Neural cell (in vitro differentiated cells): ENCODE data around the gene GNG12.

Experiments used
- CTCF ChIP-seq: fragments of 450-650 bp; IDR thresholded peaks from 2 replicates; pipeline ENCODE4 v1.5.1; 2014; ENCODE audit warnings: antibody characterized with exemption, mild to moderate bottlenecking, moderate library complexity; ENCODE audit not compliant: poor library complexity, severe bottlenecking
- EZH2 ChIP-seq: fragments of 200-600, 300-800 bp; shearing (Covaris generic), sonication (generic); IDR thresholded peaks from 2 replicates; pipeline ENCODE4 v1.6.1; 2014; ENCODE audit warnings: antibody characterized with exemption, low read length, borderline replicate concordance, mild to moderate bottlenecking; ENCODE audit not compliant: insufficient read depth, poor library complexity, severe bottlenecking
- POLR2AphosphoS5 ChIP-seq: IDR thresholded peaks from 2 replicates; pipeline ENCODE4 v1.6.1; 2012
- SMC3 ChIP-seq: fragments of 450-650 bp; conservative IDR thresholded peaks from 2 replicates; pipeline ENCODE4 v1.6.1; 2014; ENCODE audit warnings: antibody characterized with exemption, mild to moderate bottlenecking, moderate library complexity; ENCODE audit not compliant: poor library complexity
- TAF1 ChIP-seq: IDR thresholded peaks from 2 replicates; pipeline ENCODE4 v1.6.1; 2012; ENCODE audit warnings: low read depth

GRCh38 chr1:67809887-67810286, 23.4 kb downstream of the GNG12 start:
- no peak for TF ChIP-seq CTCF
- TF ChIP-seq SMC3: no peak
- no peak for TF ChIP-seq TAF1
- TF ChIP-seq EZH2: no peak
- TF ChIP-seq POLR2AphosphoS5: no peak
